ENCODE results near the gene PGM5.

DNA sequence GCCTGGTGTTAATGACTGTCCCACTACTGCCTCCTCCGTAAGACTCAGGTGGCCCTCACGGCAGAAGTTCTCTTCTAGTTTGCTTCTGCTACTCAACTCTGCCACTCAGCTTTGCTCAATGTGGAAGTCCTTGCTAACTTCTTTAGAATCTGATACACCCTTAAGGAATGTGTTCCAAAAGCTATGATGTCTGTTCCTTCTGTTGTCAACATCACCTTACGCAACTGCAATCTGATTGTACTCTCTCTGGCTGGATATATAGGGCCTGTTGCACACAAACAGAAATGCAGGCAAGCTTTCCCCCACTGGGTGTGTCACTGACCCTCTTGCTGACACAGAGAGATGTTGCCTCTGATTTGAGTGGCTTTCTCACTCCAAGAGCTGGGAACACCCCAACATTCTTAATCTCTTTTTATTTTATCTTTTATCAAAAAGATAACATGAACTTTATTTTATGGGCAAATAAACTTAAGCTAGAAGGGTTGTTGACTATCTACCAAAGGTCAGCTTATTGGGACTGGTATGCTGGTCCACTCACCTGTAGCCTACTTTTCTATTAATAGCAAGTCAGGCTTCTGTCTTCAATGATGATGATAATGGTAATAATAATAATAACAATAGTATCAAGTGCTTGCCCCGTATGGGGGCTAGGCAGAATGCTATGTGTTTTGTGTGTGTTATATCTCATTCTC is 159.1 kb downstream of the PGM5 start:
- no peak for TF ChIP-seq YY1 (tag by site-specific recombination; IDR thresholded peaks at IDR 0.05)
- TF ChIP-seq, protein P1, sequence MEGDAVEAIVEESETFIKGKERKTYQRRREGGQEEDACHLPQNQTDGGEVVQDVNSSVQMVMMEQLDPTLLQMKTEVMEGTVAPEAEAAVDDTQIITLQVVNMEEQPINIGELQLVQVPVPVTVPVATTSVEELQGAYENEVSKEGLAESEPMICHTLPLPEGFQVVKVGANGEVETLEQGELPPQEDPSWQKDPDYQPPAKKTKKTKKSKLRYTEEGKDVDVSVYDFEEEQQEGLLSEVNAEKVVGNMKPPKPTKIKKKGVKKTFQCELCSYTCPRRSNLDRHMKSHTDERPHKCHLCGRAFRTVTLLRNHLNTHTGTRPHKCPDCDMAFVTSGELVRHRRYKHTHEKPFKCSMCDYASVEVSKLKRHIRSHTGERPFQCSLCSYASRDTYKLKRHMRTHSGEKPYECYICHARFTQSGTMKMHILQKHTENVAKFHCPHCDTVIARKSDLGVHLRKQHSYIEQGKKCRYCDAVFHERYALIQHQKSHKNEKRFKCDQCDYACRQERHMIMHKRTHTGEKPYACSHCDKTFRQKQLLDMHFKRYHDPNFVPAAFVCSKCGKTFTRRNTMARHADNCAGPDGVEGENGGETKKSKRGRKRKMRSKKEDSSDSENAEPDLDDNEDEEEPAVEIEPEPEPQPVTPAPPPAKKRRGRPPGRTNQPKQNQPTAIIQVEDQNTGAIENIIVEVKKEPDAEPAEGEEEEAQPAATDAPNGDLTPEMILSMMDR (tag by site-specific recombination; IDR thresholded peaks at IDR 0.05), result no peak
- TF ChIP-seq, protein P2, sequence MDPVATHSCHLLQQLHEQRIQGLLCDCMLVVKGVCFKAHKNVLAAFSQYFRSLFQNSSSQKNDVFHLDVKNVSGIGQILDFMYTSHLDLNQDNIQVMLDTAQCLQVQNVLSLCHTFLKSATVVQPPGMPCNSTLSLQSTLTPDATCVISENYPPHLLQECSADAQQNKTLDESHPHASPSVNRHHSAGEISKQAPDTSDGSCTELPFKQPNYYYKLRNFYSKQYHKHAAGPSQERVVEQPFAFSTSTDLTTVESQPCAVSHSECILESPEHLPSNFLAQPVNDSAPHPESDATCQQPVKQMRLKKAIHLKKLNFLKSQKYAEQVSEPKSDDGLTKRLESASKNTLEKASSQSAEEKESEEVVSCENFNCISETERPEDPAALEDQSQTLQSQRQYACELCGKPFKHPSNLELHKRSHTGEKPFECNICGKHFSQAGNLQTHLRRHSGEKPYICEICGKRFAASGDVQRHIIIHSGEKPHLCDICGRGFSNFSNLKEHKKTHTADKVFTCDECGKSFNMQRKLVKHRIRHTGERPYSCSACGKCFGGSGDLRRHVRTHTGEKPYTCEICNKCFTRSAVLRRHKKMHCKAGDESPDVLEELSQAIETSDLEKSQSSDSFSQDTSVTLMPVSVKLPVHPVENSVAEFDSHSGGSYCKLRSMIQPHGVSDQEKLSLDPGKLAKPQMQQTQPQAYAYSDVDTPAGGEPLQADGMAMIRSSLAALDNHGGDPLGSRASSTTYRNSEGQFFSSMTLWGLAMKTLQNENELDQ (tag by site-specific recombination; IDR thresholded peaks at IDR 0.05; ENCODE audit: low read depth), result no peak
- TF ChIP-seq IKZF3 (tag by site-specific recombination; IDR thresholded peaks at IDR 0.05), result no peak
- TF ChIP-seq, protein P3, sequence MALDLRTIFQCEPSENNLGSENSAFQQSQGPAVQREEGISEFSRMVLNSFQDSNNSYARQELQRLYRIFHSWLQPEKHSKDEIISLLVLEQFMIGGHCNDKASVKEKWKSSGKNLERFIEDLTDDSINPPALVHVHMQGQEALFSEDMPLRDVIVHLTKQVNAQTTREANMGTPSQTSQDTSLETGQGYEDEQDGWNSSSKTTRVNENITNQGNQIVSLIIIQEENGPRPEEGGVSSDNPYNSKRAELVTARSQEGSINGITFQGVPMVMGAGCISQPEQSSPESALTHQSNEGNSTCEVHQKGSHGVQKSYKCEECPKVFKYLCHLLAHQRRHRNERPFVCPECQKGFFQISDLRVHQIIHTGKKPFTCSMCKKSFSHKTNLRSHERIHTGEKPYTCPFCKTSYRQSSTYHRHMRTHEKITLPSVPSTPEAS (tag by site-specific recombination; IDR thresholded peaks at IDR 0.05), result no peak
- TF ChIP-seq ZNF510 (tag by site-specific recombination; IDR thresholded peaks at IDR 0.05; ENCODE audit: insufficient replicate concordance), result no peak
- TF ChIP-seq, protein P4, sequence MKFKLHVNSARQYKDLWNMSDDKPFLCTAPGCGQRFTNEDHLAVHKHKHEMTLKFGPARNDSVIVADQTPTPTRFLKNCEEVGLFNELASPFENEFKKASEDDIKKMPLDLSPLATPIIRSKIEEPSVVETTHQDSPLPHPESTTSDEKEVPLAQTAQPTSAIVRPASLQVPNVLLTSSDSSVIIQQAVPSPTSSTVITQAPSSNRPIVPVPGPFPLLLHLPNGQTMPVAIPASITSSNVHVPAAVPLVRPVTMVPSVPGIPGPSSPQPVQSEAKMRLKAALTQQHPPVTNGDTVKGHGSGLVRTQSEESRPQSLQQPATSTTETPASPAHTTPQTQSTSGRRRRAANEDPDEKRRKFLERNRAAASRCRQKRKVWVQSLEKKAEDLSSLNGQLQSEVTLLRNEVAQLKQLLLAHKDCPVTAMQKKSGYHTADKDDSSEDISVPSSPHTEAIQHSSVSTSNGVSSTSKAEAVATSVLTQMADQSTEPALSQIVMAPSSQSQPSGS (tag by site-specific recombination; IDR thresholded peaks at IDR 0.05; ENCODE audit: low read depth), result no peak
- no peak for TF ChIP-seq TCF7L2 (IDR thresholded peaks at IDR 0.05; ENCODE audit: borderline replicate concordance, low read depth, low read length)
